Measurements from ENCODE around the gene KLHL9.
A peak's percentile ranks its signal among the peaks of the same experiment; 100 is the strongest.
"Not testable (repeated sequence)": the region's sequence is repeated elsewhere in the genome, so short reads cannot be mapped to it uniquely, and the experiment has no call there.

KLHL9 gene, protein sequence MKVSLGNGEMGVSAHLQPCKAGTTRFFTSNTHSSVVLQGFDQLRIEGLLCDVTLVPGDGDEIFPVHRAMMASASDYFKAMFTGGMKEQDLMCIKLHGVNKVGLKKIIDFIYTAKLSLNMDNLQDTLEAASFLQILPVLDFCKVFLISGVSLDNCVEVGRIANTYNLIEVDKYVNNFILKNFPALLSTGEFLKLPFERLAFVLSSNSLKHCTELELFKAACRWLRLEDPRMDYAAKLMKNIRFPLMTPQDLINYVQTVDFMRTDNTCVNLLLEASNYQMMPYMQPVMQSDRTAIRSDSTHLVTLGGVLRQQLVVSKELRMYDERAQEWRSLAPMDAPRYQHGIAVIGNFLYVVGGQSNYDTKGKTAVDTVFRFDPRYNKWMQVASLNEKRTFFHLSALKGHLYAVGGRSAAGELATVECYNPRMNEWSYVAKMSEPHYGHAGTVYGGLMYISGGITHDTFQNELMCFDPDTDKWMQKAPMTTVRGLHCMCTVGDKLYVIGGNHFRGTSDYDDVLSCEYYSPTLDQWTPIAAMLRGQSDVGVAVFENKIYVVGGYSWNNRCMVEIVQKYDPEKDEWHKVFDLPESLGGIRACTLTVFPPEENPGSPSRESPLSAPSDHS

DNA sequence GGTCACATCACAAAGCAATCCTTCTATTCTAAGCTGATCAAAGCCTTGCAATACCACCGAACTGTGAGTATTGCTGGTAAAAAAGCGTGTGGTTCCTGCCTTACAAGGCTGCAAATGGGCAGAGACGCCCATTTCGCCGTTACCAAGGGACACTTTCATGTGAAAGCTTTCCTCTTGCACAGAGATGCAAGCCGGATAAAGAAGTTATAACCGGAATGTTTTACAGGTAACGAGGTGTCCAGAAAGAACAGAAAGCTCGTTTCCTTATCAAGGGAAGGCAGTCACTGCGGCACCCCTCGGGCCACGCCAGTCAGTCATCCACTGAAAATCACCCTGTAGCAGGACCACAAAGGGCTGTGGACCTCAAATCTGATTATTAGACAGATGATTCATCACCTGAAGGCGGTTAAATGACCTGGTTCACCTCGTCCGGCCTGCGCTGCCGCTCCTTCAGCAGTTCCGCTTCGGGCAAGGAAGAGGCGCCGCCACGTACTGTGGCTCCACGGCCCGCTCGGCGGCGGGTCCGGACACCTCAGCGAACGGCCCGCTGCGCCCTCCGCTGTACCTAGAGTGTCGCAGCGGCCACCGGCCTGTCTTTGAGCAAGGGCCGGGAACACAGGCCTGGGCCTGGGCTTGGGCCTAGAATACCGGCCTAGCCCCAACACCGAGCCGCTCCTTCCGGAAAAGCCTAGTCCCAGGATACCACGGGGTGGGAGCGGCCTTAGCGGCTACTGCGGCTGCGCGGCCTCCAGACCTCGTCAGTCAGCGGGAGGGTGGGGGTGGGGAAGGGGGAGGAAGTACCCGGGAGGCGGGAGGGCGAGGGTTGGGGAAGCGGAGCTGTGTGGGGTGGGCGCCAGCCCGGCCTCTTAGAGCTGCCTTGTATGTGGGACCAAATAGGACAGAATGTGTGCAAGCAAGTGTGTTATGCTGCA, at the start of gene KLHL9:
Gene KLHL9, minus strand, starts transcription at position 704 of the 932 bp plus-strand sequence. Its CDS starts 545 bp downstream, at position 159.
- Histone ChIP-seq H3K27me3 (ENCODE audit: control insufficient read depth, insufficient read depth, low read length) (no peaks in the 10 kb centered on the region), H3K9ac (ENCODE audit: low read length) (peak within 1 kb of the TSS; percentile 100), H3K4me1 (ENCODE audit: control insufficient read depth, insufficient read depth, low read length) (peaks cover 18% of the 10 kb centered on the region), H3K4me3 (ENCODE audit: low read length) (peak within 1 kb of the TSS; percentile 100), H3K27ac (ENCODE audit: low read depth, low read length) (peak within 1 kb of the TSS; percentile 95), H3K36me3 (ENCODE audit: control insufficient read depth, insufficient read depth, low read length) (peaks cover 5% of the 10 kb centered on the region)

DNA sequence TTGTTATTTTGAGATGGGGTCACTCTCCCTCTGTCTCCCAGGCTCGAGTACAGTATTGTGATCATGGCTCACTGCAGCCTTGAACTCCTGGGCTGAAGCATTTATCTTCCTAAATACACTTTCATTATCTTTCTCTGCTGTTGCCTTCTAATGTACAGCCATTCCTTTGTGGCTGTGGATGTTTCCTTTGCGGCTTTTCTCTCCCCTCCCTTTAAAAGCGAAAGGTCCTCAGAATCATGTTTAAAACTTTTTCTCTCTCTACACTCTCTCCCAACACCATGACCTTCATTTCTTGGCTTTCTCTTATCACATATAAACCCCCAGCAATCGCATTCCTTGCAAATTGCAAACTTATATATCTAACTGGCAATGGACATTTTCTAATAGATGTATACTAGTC, 48.4 kb upstream of the KLHL9 start:
- no peaks in the 10 kb centered on the region for H3K27me3 ChIP-seq (ENCODE audit: control insufficient read depth, insufficient read depth, low read length)

DNA sequence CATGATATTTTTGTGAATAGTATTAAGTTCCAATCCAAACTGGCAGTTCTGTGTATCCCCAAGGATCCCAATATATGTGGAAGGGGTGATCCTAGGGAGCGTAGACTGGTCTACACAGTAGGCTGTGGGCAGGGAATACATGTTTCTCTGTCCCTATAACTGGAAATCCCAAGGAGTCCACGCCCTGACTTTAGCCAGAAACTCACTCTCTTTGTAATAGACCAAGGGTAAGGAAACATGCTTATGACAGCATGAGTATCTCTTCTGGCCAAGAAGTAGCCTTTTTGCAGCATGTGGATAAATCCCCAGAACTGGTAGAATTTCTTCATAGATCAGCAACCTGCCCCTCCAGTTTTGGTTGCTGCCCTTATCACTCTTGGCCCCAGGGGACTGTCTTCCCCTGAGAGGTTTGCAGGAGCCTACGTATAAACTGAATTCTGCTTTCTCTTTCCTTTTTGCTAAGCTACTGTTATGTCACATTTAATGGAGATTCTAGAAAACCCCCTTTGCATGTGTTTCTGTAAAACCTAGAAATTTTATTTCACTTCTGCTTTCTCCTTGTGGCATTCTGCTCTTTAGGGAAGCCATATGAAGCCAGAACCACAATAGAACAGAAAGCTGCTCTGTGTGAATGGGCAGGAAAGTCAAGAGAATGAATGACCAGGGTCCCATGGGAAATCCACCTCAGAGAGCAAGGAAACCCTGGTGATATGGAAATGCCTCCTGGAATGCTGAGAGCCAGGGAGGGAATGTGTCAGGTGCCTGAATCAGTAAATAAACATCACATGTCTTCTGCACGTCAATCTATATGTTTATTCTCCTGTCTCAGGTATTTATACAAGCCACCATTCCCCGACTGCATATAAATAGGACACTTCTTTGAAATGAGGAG, 46.5 kb upstream of the KLHL9 start:
- H3K27me3 ChIP-seq (ENCODE audit: control insufficient read depth, insufficient read depth, low read length), result no peaks in the 10 kb centered on the region
- no peak overlapping the region for H3K9ac ChIP-seq (ENCODE audit: low read length)
- H3K4me1 ChIP-seq (ENCODE audit: control insufficient read depth, insufficient read depth, low read length), result no peaks in the 10 kb centered on the region
- H3K27ac ChIP-seq (ENCODE audit: low read depth, low read length), result no peak overlapping the region
- no peak overlapping the region for H3K4me3 ChIP-seq (ENCODE audit: low read length)
- no peaks in the 10 kb centered on the region for H3K36me3 ChIP-seq (ENCODE audit: control insufficient read depth, insufficient read depth, low read length)

More for the DNA sequence above, 48.4 kb upstream of the KLHL9 start:
- Histone ChIP-seq H3K4me3 (ENCODE audit: low read length) (no peak overlapping the region), H3K27ac (ENCODE audit: low read depth, low read length) (no peak overlapping the region), H3K4me1 (ENCODE audit: control insufficient read depth, insufficient read depth, low read length) (no peaks in the 10 kb centered on the region), H3K9ac (ENCODE audit: low read length) (no peak overlapping the region), H3K36me3 (ENCODE audit: control insufficient read depth, insufficient read depth, low read length) (no peaks in the 10 kb centered on the region)

DNA sequence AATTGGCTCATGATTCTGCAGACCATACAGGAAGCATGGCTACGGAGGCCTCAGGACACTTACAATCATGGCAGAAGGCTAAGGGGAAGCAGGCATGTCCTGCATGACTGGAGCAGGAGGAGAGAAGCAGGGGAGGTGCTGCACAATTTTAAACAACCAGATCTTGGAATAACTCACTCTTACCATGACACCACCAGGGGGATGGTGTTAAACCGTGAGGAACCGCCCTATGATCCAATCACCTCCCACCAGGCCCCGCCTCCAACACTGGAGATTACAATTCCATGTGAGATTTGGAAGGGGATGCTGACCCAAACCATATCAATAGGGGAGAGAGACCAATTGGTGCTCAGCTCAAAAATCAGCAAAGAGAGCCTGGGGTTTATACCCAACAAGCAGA, 36.3 kb upstream of the KLHL9 start:
- H3K4me1 ChIP-seq (ENCODE audit: control insufficient read depth, insufficient read depth, low read length); H3K27me3 ChIP-seq (ENCODE audit: control insufficient read depth, insufficient read depth, low read length); H3K4me3 ChIP-seq (ENCODE audit: low read length); H3K9ac ChIP-seq (ENCODE audit: low read length); H3K27ac ChIP-seq (ENCODE audit: low read depth, low read length); H3K36me3 ChIP-seq (ENCODE audit: control insufficient read depth, insufficient read depth, low read length): not testable (repeated sequence)

DNA sequence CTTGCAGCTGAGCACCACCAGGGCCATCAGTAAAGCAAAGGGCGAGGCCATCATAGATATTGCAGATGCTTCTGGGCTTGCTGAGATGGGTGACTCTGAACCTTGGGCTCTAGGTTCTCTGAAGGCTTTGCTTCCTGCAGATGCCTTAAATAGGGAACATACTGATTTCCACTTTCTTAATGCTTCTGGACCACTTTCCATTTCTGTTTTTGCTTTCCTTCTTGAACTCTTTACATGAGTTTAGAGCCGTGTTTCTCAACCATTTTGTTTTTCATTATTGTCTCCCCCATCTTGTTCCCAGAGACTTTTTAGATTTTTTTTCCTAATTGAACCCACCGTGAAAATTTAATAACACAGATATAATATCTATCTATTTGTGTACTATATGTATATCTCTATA, 32.8 kb upstream of the KLHL9 start, which contains the start of gene IFNA13:
Gene IFNA13, minus strand, starts transcription at position 101 of the 400 bp plus-strand sequence. Its CDS starts 47 bp downstream, at position 54.
- H3K9ac ChIP-seq (ENCODE audit: low read length), result no peak within 1 kb of the TSS

DNA sequence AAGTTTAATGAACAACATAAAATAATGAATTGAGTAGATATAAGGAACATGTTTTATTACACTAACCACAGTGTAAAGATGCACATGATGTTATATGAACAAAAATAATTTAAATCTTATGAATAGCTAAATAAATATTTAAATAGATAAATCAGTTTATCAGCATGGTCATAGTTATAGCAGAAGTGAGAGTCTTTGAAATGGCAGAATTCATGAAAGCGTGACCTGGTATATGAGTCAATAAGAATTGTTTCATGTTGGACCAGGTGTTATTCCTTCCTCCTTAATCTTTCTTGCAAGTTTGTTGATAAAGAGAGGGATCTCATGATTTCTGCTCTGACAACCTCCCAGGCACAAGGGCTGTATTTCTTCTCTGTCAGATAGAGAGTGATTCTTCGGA, 32.0 kb upstream of the KLHL9 start:
- not testable (repeated sequence) for H3K27ac ChIP-seq (ENCODE audit: low read depth, low read length); H3K4me1 ChIP-seq (ENCODE audit: control insufficient read depth, insufficient read depth, low read length); H3K9ac ChIP-seq (ENCODE audit: low read length); H3K4me3 ChIP-seq (ENCODE audit: low read length); H3K27me3 ChIP-seq (ENCODE audit: control insufficient read depth, insufficient read depth, low read length); H3K36me3 ChIP-seq (ENCODE audit: control insufficient read depth, insufficient read depth, low read length)

More for the DNA sequence above, 32.8 kb upstream of the KLHL9 start, which contains the start of gene IFNA13:
- no peak within 1 kb of the TSS for H3K4me3 ChIP-seq (ENCODE audit: low read length)
- no peaks in the 10 kb centered on the region for H3K4me1 ChIP-seq (ENCODE audit: control insufficient read depth, insufficient read depth, low read length)
- H3K27me3 ChIP-seq (ENCODE audit: control insufficient read depth, insufficient read depth, low read length), result no peaks in the 10 kb centered on the region
- no peaks in the 10 kb centered on the region for H3K36me3 ChIP-seq (ENCODE audit: control insufficient read depth, insufficient read depth, low read length)
- H3K27ac ChIP-seq (ENCODE audit: low read depth, low read length), result no peak within 1 kb of the TSS

DNA sequence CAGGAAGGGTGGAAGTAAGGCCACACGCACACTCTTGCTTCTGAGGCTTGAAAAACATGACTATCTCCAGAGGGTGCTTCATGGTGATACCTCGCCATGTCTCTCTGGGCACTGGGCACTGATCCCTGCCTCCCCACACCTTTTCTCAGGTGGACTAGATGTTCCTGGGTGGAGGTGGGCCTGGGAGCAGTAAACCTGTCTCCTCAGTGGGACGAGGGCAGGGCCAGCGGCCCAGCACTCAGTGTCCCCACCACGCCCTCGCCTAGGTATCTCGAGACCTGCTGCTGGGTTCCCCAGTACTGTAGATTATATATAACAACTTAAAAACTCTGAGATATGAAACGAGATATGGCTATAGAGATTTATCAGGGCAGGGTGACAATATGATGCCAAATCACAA, 27.1 kb upstream of the KLHL9 start:
- Histone ChIP-seq H3K9ac (ENCODE audit: low read length) (no peak overlapping the region), H3K36me3 (ENCODE audit: control insufficient read depth, insufficient read depth, low read length) (no peaks in the 10 kb centered on the region), H3K4me1 (ENCODE audit: control insufficient read depth, insufficient read depth, low read length) (no peaks in the 10 kb centered on the region), H3K27ac (ENCODE audit: low read depth, low read length) (no peak overlapping the region), H3K27me3 (ENCODE audit: control insufficient read depth, insufficient read depth, low read length) (no peaks in the 10 kb centered on the region), H3K4me3 (ENCODE audit: low read length) (no peak overlapping the region)

DNA sequence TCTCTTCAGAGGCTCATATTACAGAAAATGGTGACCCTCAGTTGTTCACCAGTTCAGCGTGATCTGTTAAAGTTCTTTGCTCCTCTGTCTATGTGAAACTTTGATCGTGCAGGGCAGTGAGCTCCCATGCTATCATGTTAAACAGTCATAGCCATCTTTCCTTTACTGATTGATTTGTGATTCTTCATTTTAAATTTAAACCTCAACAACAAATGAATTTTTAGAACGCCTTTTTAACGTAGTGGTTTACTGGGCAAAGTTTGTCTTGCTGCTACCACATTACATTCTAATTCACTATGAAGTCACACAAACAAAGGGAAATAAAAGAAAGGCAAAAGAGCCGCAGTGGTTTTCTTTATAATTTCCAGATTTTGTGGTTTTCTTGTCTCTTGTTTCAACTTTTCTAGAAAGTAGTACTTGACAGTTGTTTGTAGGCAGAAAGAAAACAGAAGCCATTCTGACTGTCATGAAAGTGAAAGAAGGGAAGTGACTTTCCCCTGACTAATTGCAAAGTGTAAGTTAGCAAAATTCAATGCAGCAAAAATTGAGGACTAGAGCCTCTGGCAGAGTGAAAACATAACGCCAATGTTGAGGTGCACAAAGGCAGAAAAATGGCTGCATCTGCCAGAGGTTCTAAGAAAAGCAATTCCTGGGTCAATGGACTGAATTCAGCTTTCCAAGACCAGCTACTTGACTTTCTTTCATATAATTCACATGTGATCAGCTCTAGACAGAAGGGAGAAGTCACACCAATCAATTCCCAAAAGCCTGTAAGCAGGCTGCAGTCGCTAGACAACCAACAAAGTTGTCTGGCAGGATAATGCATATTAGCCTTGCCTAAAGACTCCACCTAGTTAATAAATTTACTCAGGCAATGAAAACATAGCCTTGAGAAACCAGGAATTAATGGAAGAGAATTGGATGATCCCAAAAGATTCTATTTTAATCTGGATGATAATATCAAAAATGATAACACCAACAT, 22.6 kb upstream of the KLHL9 start:
- no peak overlapping the region for H3K27ac ChIP-seq (ENCODE audit: low read depth, low read length)
- no peak overlapping the region for H3K4me3 ChIP-seq (ENCODE audit: low read length)
- H3K9ac ChIP-seq (ENCODE audit: low read length), result no peak overlapping the region
- no peaks in the 10 kb centered on the region for H3K4me1 ChIP-seq (ENCODE audit: control insufficient read depth, insufficient read depth, low read length)
- no peaks in the 10 kb centered on the region for H3K27me3 ChIP-seq (ENCODE audit: control insufficient read depth, insufficient read depth, low read length)
- no peaks in the 10 kb centered on the region for H3K36me3 ChIP-seq (ENCODE audit: control insufficient read depth, insufficient read depth, low read length)

DNA sequence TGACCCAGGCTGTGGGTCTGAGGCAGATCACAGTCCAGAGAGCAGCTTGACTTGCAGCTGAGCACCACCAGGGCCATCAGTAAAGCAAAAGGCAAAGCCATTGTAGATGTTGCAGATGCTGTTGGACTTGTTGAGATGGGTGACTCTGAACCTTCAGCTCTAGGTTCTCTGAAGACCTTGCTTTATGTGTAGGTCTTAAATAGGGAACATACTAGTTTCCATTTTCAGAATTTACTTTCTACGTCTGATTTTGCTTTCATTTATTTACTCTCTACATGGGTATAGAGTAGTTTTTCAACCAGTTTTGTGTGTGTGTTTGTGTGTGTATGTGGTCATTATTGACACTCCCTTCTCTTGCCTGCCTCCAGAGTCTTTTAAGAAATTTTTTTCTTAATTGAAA, 15.6 kb upstream of the KLHL9 start, which contains the start of gene IFNA6:
Gene IFNA6, minus strand, starts transcription at position 101 of the 400 bp plus-strand sequence. Its CDS starts 0 bp downstream, at position 101.
- H3K9ac ChIP-seq (ENCODE audit: low read length), result no peak within 1 kb of the TSS
- no peak within 1 kb of the TSS for H3K27ac ChIP-seq (ENCODE audit: low read depth, low read length)
- H3K4me1 ChIP-seq (ENCODE audit: control insufficient read depth, insufficient read depth, low read length), result no peaks in the 10 kb centered on the region
- H3K36me3 ChIP-seq (ENCODE audit: control insufficient read depth, insufficient read depth, low read length), result no peaks in the 10 kb centered on the region
- H3K4me3 ChIP-seq (ENCODE audit: low read length), result no peak within 1 kb of the TSS
- H3K27me3 ChIP-seq (ENCODE audit: control insufficient read depth, insufficient read depth, low read length), result no peaks in the 10 kb centered on the region

DNA sequence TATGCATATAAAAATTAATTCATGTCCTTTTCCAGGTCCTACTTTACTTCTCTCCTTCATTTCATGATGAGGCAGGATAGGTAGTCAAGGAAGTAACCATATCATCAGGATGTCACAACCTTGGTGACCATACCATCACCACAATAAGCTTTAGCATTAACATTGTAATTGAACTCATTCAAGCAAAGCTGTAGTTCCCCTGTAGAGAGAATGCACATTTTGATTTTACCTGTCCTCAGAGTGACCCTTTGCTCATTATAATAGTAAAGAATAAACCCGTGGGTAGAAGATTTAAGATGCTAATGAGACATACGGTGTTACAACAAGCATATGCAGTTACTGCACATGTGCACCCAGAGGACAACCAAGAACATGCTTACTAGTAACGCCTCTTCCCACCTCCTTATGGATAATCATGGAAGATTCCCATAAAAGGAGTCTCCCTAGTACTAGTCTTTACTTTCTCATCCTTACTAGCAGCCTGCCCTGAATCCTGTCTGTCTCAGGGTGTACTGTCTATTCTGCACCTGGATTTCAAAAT, 13.3 kb upstream of the KLHL9 start:
- Histone ChIP-seq H3K4me1 (ENCODE audit: control insufficient read depth, insufficient read depth, low read length) (no peaks in the 10 kb centered on the region), H3K36me3 (ENCODE audit: control insufficient read depth, insufficient read depth, low read length) (no peaks in the 10 kb centered on the region), H3K4me3 (ENCODE audit: low read length) (no peak overlapping the region), H3K27ac (ENCODE audit: low read depth, low read length) (no peak overlapping the region), H3K9ac (ENCODE audit: low read length) (no peak overlapping the region), H3K27me3 (ENCODE audit: control insufficient read depth, insufficient read depth, low read length) (no peaks in the 10 kb centered on the region)
